Embryonic facial prominence (tissue), 1 donor: ENCODE data around the gene FAM89A.

Experiments
- DNase-seq: peaks from one replicate; pipeline ENCODE4 v3.0.0-alpha.2; 2016; ENCODE audit errors: extremely low spot score

The FAM89A gene

GRCh38 chr1:231040019-231040799 lies at the start of gene FAM89A:
Gene FAM89A, minus strand, starts transcription at chr1:231040254. Its CDS starts 43 bp downstream, at chr1:231040211.
- no peak for DNase-seq

DNA sequence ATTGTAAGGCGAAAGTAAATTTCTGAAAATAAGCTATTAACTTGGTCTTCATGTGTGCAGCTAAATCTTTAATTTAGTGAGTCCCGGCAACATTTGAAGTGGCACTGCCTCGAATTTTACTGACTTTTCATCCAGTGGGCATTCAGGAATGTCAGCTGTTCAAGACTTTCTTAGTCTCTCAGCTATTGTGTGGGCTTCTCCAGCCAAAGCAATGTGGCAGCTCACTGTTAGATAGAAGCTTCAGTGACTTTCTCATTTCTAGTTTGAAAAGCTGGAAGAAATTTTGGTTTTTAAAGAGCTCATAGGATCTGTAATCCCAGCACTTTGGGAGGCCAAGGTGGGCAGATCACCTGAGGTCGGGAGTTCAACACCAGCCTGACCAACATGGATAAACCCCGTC lies 44.3 kb upstream of the FAM89A start:
- DNase-seq, result no peak

DNA sequence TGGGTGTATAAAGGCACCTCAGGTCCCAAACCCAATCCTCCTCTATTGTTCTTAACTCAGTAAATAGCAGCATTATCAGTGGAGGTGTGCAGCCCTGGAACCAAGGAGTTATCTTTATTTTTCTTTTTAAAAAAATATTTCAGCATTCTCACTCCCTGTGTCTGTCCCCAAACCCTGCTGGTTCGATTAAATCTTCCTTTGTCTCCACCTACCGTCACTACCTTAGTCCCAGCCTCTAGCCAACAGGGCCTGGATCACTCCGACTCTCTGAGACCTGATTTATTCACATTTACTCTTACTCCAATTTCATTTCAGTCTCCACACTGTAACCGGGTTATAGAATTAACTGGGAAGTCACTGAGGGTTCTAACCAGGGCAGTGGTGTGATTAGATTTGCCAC lies 39.1 kb upstream of the FAM89A start:
- DNase-seq, result no peak

- no peak for DNase-seq
Observed at GRCh38 chr1:231078250-231078649, 38.2 kb upstream of the FAM89A start.

GRCh38 chr1:231076802-231077201 lies 36.7 kb upstream of the FAM89A start:
- DNase-seq, result no peak

- no peak for DNase-seq
Observed at GRCh38 chr1:231075497-231075896, 35.4 kb upstream of the FAM89A start.

DNA sequence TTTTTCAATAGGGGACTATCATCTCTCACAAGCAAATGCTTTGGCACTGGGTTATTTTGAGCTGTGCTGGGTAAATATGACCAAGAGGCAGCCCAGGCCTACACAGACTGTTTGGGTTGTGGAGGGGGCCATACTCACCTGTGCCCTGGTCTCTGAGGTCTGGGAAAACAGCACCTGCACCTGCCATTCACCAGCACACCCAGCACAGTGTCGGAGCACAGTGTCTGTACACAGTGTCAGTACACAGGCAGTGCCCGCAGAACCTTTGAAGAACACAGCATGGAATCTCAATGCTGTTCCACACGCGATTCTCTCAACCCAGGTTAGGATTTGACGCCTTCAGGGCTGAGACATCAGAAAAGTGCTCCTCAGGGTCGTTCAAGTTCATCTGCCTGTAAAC lies 35.0 kb upstream of the FAM89A start:
- no peak for DNase-seq

DNA sequence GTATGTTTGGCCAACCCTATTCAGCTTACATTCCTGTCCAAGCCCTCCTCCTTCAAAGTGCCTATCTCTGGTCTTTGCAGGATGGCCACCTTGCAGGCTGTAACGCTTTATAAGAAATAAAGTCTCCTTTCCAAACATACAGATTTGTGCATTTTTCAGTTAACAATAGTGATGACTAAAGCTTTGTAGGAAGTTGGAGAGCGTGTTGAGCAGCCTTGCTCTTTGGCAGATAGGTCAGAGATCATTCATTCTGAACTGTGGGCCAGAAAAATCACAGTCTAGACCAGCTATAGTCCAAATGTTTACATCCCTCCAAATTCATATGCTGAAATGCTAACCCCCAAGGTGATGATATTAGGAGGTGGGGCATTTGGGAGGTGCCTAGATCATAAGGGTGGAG lies 34.0 kb upstream of the FAM89A start:
- no peak for DNase-seq

DNA sequence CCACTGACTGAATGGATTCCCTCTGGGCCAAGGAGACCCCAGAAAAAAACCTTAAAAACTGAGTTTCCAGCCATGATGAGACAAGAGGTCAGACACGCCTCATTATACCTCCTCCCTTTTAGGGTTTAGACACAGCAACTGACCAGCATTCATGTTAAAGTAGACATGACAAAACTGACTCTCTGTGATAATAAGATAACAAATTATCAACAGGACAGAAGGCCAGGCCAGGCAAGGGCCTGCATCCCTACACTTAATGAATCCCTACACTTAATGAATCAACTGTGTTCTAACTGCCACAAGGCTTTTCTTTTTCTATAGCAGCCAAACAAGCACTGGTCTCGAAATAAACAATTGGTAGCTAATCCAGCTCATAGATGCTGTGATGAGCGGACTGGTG lies 33.3 kb upstream of the FAM89A start:
- no peak for DNase-seq

- no peak for DNase-seq
Observed at GRCh38 chr1:231072502-231073094, 32.5 kb upstream of the FAM89A start.

DNA sequence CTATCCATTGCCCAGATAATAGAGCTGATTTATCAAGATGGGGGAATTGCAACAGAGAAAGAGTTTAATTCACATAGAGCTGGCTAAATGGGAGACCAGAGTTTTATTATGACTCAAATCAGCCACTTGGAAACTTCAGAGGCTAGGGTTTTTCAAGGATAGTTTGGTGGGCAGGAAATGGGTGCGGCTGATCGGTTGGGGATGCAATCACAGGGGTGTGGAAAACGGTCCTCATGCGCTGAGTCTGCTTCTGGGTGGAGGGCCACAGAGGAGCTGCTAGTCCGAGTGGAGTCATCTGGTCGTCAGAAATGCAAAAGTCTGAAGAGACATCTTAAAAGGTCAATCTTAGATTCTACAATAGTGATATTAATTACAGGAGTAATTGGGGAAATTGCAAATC lies 32.0 kb upstream of the FAM89A start:
- DNase-seq, result no peak

DNA sequence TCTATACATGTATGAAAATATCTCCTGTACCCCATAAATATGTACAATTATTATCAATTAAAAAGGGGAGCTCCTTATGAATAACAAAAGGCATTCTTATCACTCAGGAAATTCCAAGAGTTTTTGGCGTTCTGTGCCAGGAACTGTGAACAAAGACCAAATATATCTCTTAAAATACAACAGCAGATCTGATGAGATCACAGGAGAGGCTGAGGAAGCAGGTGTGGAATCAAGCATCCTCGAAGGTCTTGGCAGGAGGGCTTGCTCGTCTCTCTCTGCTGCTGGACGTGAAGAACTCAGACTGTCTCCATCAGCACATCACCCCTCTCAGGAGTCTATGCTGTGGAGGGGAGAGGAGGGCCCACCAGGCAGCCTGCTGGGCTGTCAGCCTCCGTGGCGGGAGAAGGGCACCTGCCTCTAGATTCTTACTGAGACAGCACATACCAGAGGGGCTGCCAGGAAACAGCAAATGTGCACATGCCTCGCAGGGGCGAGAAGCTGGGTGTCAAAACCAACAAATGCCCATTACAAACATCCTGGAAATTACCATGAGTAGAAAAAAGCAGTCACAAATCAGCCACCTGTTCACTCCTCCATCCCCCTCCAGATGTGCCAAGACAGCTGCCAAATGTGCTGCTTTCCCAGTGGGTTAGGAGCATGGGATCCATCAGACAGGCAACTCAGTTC lies 30.8 kb upstream of the FAM89A start:
- no peak for DNase-seq

- no peak for DNase-seq
Observed at GRCh38 chr1:231069333-231069732, 29.3 kb upstream of the FAM89A start.

GRCh38 chr1:231068762-231069161 lies 28.7 kb upstream of the FAM89A start:
- DNase-seq, result no peak

- no peak for DNase-seq
Observed at GRCh38 chr1:231065510-231066241, 25.6 kb upstream of the FAM89A start.

DNA sequence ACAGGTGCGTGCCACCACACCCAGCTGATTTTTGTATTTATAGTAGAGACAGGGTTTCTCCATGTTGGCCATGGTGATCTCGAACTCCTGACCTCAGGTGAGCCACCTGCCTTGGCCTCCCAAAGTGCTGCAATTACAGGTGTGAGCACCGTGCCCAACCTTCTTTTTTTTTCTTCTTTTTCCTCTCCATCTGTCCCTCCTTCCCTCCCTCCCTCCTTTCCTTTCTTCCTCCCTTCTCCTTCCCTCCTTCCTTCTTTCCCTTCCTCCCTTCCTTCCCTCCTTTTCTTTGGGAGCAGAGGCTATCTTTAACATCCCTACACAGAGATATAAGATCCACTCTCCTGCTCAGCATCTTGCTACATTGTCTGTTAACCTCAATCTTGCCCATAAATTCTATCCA lies 24.4 kb upstream of the FAM89A start:
- no peak for DNase-seq

DNA sequence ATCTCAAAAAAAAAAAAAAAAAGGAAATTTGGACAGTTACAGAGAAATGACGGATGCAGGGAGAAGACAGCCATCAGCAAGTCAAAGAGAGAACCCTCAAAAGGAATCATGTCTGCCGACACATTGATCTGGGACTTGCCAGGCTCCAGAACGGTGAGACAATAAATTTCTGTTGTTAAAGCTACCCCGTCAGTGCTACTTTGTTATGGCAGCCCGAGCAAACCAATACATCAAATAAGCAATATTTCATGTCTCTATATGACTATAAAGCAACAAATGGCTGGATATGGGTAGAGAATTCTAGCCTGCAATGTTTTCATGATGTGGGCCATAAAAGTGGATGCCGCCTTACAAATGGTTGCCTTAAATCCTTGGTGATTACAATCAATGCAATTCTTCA lies 23.3 kb upstream of the FAM89A start:
- DNase-seq, result no peak

- no peak for DNase-seq
Observed at GRCh38 chr1:231062500-231063270, 22.6 kb upstream of the FAM89A start.

DNA sequence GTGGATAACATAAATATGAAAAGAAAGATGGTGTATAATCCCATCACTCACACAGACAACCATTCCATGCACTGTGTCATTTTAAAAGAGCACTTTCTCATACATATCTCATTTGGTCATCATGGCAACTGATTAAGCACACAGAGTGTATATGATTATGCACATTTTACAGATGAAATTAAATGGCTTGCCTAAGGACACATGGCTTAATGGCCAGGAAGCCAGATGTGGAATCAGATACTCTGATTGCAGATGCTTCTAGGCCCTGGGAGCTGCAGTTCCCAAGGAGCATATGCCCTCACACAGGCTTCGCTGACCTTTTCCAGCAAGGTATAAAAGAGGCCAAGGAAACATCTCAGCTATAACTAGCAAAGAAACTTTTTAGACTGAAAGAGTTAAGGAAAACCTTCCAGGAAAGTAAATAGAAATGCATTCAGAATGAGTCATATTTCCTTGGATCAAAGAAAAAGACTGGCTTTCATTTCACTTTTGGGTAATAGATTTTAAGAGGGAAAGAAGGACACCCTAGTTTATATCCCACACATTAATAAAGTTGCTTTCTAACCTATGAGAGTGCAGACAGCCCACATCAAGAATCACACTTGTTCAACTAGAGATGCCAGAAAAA lies 19.6 kb upstream of the FAM89A start:
- no peak for DNase-seq

- no peak for DNase-seq
Observed at GRCh38 chr1:231058416-231059109, 18.5 kb upstream of the FAM89A start.
